ENCODE data around the gene TBC1D16.

DNA sequence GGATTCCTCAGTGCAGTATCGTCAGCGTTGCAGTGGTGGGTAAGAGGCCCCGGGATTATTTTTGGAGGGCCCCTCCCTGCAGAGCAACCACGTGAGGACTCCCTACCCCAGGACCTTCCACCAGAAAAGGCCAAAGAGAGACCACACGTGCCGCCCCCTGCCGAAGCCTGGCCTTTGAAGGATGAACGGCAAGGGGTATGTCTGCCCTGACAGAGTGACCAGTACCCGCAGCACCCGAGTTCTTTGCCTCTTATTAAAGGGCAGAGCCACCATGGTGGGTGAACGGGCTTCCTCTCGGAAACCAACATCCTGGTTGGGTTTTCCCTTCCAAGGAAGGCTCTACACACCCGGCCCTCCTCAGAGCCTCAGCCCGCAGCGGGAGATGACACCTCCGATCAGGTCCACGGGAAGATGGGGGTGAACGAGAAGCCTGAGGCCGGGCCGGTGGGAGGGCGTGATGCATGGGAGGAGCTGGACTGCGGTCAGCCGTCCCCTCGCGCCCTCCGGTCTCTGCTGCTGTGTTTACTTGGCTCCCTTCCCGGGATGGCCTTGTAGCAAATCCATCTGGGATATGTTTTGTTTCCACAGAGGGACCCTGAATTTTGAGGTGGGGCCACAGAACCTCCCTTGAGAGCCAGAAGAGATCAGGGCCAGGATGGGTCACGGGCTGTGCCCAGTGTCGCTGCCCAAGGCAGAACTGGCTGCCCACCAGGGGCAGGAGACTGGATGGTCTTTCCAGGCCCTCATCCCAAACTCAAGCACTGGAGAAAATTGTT is 49.1 kb downstream of the TBC1D16 start:
- TF ChIP-seq, protein P1, sequence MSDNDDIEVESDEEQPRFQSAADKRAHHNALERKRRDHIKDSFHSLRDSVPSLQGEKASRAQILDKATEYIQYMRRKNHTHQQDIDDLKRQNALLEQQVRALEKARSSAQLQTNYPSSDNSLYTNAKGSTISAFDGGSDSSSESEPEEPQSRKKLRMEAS (CRISPR knock-in tag; IDR thresholded peaks at IDR 0.05): no peak
- TF ChIP-seq, protein P2, sequence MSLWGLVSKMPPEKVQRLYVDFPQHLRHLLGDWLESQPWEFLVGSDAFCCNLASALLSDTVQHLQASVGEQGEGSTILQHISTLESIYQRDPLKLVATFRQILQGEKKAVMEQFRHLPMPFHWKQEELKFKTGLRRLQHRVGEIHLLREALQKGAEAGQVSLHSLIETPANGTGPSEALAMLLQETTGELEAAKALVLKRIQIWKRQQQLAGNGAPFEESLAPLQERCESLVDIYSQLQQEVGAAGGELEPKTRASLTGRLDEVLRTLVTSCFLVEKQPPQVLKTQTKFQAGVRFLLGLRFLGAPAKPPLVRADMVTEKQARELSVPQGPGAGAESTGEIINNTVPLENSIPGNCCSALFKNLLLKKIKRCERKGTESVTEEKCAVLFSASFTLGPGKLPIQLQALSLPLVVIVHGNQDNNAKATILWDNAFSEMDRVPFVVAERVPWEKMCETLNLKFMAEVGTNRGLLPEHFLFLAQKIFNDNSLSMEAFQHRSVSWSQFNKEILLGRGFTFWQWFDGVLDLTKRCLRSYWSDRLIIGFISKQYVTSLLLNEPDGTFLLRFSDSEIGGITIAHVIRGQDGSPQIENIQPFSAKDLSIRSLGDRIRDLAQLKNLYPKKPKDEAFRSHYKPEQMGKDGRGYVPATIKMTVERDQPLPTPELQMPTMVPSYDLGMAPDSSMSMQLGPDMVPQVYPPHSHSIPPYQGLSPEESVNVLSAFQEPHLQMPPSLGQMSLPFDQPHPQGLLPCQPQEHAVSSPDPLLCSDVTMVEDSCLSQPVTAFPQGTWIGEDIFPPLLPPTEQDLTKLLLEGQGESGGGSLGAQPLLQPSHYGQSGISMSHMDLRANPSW (CRISPR knock-in tag; conservative IDR thresholded peaks at IDR 0.05; ENCODE audit: low read depth): no peak
